ENCODE data around the gene KBTBD6.

- TF ChIP-seq, protein P1, sequence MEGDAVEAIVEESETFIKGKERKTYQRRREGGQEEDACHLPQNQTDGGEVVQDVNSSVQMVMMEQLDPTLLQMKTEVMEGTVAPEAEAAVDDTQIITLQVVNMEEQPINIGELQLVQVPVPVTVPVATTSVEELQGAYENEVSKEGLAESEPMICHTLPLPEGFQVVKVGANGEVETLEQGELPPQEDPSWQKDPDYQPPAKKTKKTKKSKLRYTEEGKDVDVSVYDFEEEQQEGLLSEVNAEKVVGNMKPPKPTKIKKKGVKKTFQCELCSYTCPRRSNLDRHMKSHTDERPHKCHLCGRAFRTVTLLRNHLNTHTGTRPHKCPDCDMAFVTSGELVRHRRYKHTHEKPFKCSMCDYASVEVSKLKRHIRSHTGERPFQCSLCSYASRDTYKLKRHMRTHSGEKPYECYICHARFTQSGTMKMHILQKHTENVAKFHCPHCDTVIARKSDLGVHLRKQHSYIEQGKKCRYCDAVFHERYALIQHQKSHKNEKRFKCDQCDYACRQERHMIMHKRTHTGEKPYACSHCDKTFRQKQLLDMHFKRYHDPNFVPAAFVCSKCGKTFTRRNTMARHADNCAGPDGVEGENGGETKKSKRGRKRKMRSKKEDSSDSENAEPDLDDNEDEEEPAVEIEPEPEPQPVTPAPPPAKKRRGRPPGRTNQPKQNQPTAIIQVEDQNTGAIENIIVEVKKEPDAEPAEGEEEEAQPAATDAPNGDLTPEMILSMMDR (IDR thresholded peaks at IDR 0.05) = no peak
- peak in 2 of 3 donors; percentile 67 to 86 for TF ChIP-seq POLR2AphosphoS5 (IDR thresholded peaks at IDR 0.05)
These were observed at the start of gene KBTBD6 for GRCh38 chr13:41132512-41133152.
